PC-3 (cell line): ENCODE data around the gene UBAP2. TPM values are rescaled to one million over a fixed set of nuclear protein-coding genes. Genes with fewer than 3 reads are reported as not detected.

Experiments
- ATAC-seq: fragments of 200-7000 bp; cut with Tn5 transposase; 2 replicates; pipeline ENCODE4 v1.9.1; 2020; ENCODE audit warnings: mild to moderate bottlenecking, moderate library complexity
- BruUV-seq: library from RNA; stranded (reverse); fragments of 400-500 nt; replicated peaks from 2 replicates; lab custom pipeline; 2021; lab: Mats Ljungman, UMichigan
- CTCF ChIA-PET: fragments of 300-600 bp; sonication (Branson Sonifier 250); formaldehyde crosslinking; loops from one replicate; lab custom pipeline; 2022; ENCODE audit warnings: antibody characterized with exemption; lab: Charles Lee
- POLR2A ChIA-PET: fragments of 300-600 bp; sonication (Branson Sonifier 250); formaldehyde crosslinking; loops from one replicate; lab custom pipeline; 2022; ENCODE audit warnings: antibody characterized with exemption; ENCODE audit not compliant: unreplicated experiment; lab: Charles Lee
- DNase-seq: peaks from one replicate; pipeline ENCODE4 v3.0.0-alpha.2; 2015
- H2AFZ ChIP-seq: fragments of 300-600 bp; sonication (generic); 2 replicates; pipeline ENCODE4 v1.6.0; 2016; ENCODE audit warnings: antibody characterized with exemption, low read length
- H3F3A ChIP-seq: fragments of 300-600 bp; sonication (generic); one replicate; pipeline ENCODE4 v1.6.0; 2017; ENCODE audit warnings: antibody characterized with exemption, low read length, control low read depth, mild to moderate bottlenecking; ENCODE audit not compliant: unreplicated experiment
- H3K27ac ChIP-seq: fragments of 300-600 bp; sonication (generic); 2 replicates; pipeline ENCODE4 v1.5.1; 2016; ENCODE audit warnings: mild to moderate bottlenecking, low read length
- H3K27me3 ChIP-seq: fragments of 300-600 bp; sonication (generic); 2 replicates; pipeline ENCODE4 v1.6.1; 2016; ENCODE audit warnings: low read length, mixed read lengths
- H3K36me3 ChIP-seq: fragments of 300-600 bp; sonication (generic); 2 replicates; pipeline ENCODE4 v1.6.1; 2016; ENCODE audit warnings: low read depth, mixed run types, low read length, mixed read lengths
- H3K4me1 ChIP-seq: fragments of 300-600 bp; sonication (generic); 2 replicates; pipeline ENCODE4 v1.5.1; 2016; ENCODE audit warnings: low read length; ENCODE audit not compliant: insufficient read depth
- H3K4me2 ChIP-seq: fragments of 300-600 bp; sonication (generic); 2 replicates; pipeline ENCODE4 v1.6.0; 2016; ENCODE audit warnings: low read length
- H3K4me3 ChIP-seq: fragments of 300-600 bp; sonication (generic); 2 replicates; pipeline ENCODE4 v1.5.1; 2016; ENCODE audit warnings: mild to moderate bottlenecking, low read length, mixed read lengths
- H3K79me2 ChIP-seq: fragments of 300-600 bp; sonication (generic); 2 replicates; pipeline ENCODE4 v1.6.1; 2017; ENCODE audit warnings: low read length, mixed read lengths
- H3K9ac ChIP-seq: fragments of 300-600 bp; sonication (generic); 2 replicates; pipeline ENCODE4 v1.6.0; 2016; ENCODE audit warnings: mild to moderate bottlenecking, low read length
- H3K9me2 ChIP-seq: fragments of 300-600 bp; sonication (generic); replicated peaks from 2 replicates; pipeline ENCODE4 v1.6.1; 2016; ENCODE audit warnings: mixed run types, low read length, mixed read lengths
- H3K9me3 ChIP-seq: fragments of 300-600 bp; sonication (generic); 2 replicates; pipeline ENCODE4 v1.6.1; 2016; ENCODE audit warnings: low read length, mixed read lengths
- H4K20me1 ChIP-seq: fragments of 300-600 bp; sonication (generic); 2 replicates; pipeline ENCODE4 v1.6.1; 2016; ENCODE audit warnings: low read length, mixed read lengths
- CTCF ChIP-seq: fragments of 300-600 bp; sonication (generic); conservative IDR thresholded peaks from 2 replicates; pipeline ENCODE4 v1.5.1; 2017; ENCODE audit warnings: antibody characterized with exemption, low read depth, mild to moderate bottlenecking, low read length
- EZH2 ChIP-seq: fragments of 300-600 bp; sonication (generic); IDR thresholded peaks from one replicate; pipeline ENCODE4 v1.6.1; 2017; ENCODE audit warnings: antibody characterized with exemption, mild to moderate bottlenecking, low read length; ENCODE audit not compliant: unreplicated experiment
- EZH2phosphoT487 ChIP-seq: fragments of 300-600 bp; sonication (generic); IDR thresholded peaks from 2 replicates; pipeline ENCODE4 v1.6.1; 2018; ENCODE audit warnings: mild to moderate bottlenecking, antibody characterized with exemption, low read length, borderline replicate concordance
- intact Hi-C: fragments of 100-400 bp; cut with micrococcal nuclease; formaldehyde crosslinking; loops from 2 replicates; pipeline ENCODE4 v1.9.0; 2023
- total RNA-seq: library from RNA; depleted of rRNA; stranded (reverse); fragments of >200 nt; gene quantifications from 2 replicates; pipeline ENCODE4 v1.2.3, GENCODE V29; 2014

UBAP2 gene
- total RNA-seq, 1 experiment from 2014 or later, result 12.6 TPM

- no peak overlapping the region for H3K4me3 ChIP-seq
- intact Hi-C loops, result no loop called here
- TF ChIP-seq CTCF (peak; percentile 73), EZH2 (no peak), EZH2phosphoT487 (no peak)
- no peaks in the 10 kb centered on the region for H3K27me3 ChIP-seq
- H3F3A ChIP-seq, result no peaks in the 10 kb centered on the region
- H3K9me2 ChIP-seq, result no peaks in the 10 kb centered on the region
- DNase-seq (peak; percentile 23), ATAC-seq (peak; percentile 43; the same call in 1 of the 2 replicates)
- no peak overlapping the region for H2AFZ ChIP-seq
- H3K9me3 ChIP-seq, result no peaks in the 10 kb centered on the region
- peaks cover 3% of the 10 kb centered on the region; the same call in 1 of the 2 replicates for H4K20me1 ChIP-seq
- H3K4me2 ChIP-seq, result no peak overlapping the region
- H3K79me2 ChIP-seq, result no peaks in the 10 kb centered on the region
- TSS peak; percentile 16 for BruUV-seq
- POLR2A ChIA-PET, result no interaction called here
- CTCF ChIA-PET, result no interaction called here
- no peaks in the 10 kb centered on the region for H3K4me1 ChIP-seq
- H3K9ac ChIP-seq, result no peak overlapping the region
- no peak overlapping the region for H3K27ac ChIP-seq
- H3K36me3 ChIP-seq, result peaks cover 62% of the 10 kb centered on the region
Observed at GRCh38 chr9:33921967-33922895, 126.5 kb downstream of the UBAP2 start.

- ChIA-PET POLR2A (no interaction called here), CTCF (no interaction called here)
- H3K36me3 ChIP-seq, result peaks cover 56% of the 10 kb centered on the region
Observed at GRCh38 chr9:33919276-33919897, 129.3 kb downstream of the UBAP2 start.

More at GRCh38 chr9:33919276-33919897, 129.3 kb downstream of the UBAP2 start:
- intact Hi-C loops, result no loop called here
- H3F3A ChIP-seq, result no peaks in the 10 kb centered on the region
- H3K27ac ChIP-seq, result no peak overlapping the region
- ATAC-seq, result no peak
- no peak overlapping the region for H3K9ac ChIP-seq
- no peak overlapping the region for H3K4me2 ChIP-seq
- no peak overlapping the region for H3K4me3 ChIP-seq
- H3K9me2 ChIP-seq, result no peaks in the 10 kb centered on the region
- H4K20me1 ChIP-seq, result peaks cover 7% of the 10 kb centered on the region; the same call in 1 of the 2 replicates
- H3K9me3 ChIP-seq, result no peaks in the 10 kb centered on the region
- TF ChIP-seq EZH2, result no peak
- TF ChIP-seq CTCF, result no peak
- TF ChIP-seq EZH2phosphoT487, result no peak
- no peak overlapping the region for H2AFZ ChIP-seq
- no peaks in the 10 kb centered on the region for H3K27me3 ChIP-seq
- H3K4me1 ChIP-seq, result no peaks in the 10 kb centered on the region
- no peak for DNase-seq
- TSS peak; percentile 12 for BruUV-seq
- H3K79me2 ChIP-seq, result no peaks in the 10 kb centered on the region
